ENCODE data around the gene AIF1L. TPM values are rescaled to one million over a fixed set of nuclear protein-coding genes. Genes with fewer than 3 reads are reported as not detected.

The AIF1L gene
- polyA plus RNA-seq, 4 donors: 21.4 to 384 (median 370) TPM

GRCh38 chr9:131076347-131077195 lies 19.8 kb upstream of the AIF1L start:
- DNase-seq (ENCODE audit: low read depth in 4 of 4, low spot score in 3 of 4): no peak

- DNase-seq (ENCODE audit: low read depth in 4 of 4, low spot score in 3 of 4): no peak
These were observed 17.6 kb upstream of the AIF1L start for GRCh38 chr9:131078427-131079366.

- DNase-seq (ENCODE audit: low read depth in 4 of 4, low spot score in 3 of 4): no peak
These were observed 15.7 kb upstream of the AIF1L start for GRCh38 chr9:131080589-131080988.

DNA sequence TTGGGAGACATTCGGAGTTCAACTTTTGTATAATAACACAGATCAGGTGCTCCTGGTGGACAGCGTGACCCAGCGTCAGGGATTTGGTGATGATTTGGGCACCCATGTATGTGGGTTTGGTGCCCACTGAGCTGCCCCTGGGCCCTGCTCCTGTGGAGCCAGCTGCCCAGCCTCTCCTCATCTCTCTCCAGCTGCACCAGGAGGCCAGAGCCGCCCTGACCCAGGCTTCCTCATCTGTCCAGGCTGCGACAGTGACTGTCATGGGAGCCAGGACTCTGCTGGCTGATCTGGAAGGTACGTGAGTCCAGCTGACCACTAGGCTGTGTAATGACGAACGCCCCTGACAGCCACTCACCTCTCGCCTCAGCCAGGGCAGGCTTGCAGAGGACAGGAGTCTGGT lies 14.5 kb upstream of the AIF1L start:
- DNase-seq (ENCODE audit: low read depth in 4 of 4, low spot score in 3 of 4): no peak

DNA sequence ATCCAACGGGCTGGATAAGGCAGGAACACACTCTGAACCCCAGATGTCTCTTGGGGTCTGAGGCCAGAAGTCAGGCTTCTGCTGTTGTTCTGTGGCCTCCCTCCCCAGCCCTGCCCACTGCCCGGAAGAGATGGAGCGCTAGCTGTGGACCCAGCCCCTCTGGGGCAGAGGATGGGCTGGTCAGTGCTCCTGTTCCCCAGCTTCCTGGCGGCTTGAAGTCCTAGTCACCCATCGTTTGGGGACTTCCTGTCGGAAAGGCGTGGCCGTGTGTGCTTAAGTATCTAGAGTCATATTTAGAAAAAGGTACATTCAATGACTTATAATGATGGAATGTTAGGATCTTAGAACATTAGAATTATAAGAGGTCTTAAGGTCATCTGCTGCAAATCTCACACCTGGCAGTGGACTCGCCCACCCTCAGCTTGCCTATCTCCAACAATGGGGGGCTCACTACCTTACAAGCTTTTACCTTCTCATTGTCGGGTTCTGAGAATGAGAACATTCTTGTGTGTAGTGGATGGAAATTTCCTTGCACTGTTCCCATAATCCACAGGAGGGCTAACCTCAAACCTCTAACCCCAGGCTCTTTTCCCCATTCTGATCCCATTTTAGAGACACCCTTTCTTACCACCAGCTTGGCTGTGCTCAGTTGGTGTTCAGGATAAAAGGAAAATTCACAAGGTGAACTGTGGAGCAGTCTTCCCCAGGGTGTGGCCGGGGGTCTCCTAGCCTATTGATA lies 13.4 kb upstream of the AIF1L start:
- no peak for DNase-seq (ENCODE audit: low read depth in 4 of 4, low spot score in 3 of 4)

DNA sequence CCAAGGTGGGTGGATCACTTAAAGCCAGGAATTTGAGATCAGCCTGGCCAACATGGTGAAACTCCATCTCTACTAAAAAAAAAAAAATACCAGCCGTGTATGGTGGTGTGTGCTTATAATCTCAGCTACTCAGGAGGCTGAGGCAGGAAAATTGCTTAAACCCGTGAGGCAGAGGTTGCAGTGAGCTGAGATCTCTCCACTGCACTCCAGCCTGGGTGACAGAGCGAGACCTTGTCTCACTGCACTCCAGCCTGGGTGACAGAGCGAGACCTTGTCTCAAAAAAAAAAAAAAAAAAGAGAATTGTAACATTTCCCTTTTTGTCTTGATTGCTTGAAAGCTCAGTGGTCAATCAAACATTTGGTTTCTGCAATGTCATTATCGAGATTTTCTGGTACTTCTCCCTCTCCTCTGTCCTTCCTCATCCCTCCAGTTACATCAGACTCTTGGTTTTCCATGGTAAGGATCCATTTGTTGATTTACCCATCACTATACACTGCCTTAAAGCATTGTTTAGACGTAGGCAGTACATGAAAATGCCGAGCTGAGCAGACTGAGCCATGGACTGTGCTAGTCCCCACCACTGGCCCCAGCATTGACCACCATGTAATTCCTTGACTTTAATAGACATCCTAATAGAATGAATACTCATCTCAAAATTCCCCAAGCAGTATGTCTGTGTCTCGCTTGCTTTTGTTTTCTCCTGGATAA lies 11.5 kb upstream of the AIF1L start:
- no peak for DNase-seq (ENCODE audit: low read depth in 4 of 4, low spot score in 3 of 4)

DNA sequence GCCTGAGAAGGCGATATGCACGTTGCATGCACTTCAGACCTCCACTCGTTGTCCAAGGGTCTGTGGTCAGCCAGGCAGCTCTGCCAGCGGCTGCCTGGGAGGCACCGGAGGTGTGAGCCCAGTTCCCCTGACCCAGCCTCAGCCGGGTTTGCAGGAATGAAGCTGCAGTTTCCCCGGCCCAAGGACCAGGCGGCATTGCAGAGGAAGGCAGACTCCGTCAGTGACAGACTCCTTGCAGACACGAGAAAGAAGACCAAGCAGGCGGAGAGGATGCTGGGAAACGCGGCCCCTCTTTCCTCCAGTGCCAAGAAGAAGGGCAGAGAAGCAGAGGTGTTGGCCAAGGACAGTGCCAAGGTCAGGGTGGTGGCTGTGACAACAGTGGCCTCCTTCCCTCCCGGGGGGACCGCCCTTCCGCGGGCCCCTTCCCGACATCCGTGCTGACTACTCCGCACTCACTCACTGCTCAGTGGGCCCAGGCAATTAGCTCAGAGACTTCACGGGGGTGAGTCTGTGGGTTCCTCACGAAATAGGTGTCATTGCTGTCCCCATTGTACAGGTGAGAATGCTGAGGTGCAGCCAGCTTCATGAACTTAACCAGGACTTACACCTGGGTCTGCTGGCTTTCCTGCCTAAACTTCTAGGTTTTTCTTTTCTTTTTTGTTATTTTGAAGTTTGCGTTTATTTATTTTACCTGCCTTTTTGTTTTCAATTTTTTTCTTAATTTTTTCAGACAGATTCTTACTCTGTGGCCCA lies 10.8 kb upstream of the AIF1L start:
- DNase-seq (ENCODE audit: low read depth in 4 of 4, low spot score in 3 of 4): no peak

- DNase-seq (ENCODE audit: low read depth in 4 of 4, low spot score in 3 of 4): no peak
These were observed 8.9 kb upstream of the AIF1L start for GRCh38 chr9:131087354-131087893.

- DNase-seq (ENCODE audit: low read depth in 4 of 4, low spot score in 3 of 4): no peak
These were observed 6.1 kb upstream of the AIF1L start for GRCh38 chr9:131090025-131090787.

DNA sequence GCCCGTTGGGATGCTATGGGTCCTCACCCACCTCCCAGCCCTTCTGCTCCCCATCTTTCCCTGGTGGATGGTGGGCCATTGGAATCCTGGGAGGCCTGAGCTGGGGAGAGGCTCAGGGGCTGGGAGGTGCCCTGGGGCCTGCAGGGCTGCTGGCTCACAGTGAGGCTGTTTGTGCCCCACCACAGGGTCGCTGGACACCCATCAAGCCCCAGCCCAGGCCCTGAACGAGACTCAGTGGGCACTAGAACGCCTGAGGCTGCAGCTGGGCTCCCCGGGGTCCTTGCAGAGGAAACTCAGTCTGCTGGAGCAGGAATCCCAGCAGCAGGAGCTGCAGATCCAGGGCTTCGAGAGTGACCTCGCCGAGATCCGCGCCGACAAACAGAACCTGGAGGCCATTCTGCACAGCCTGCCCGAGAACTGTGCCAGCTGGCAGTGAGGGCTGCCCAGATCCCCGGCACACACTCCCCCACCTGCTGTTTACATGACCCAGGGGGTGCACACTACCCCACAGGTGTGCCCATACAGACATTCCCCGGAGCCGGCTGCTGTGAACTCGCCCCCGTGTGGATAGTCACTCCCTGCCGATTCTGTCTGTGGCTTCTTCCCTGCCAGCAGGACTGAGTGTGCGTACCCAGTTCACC lies 4.9 kb upstream of the AIF1L start:
- no peak for DNase-seq (ENCODE audit: low read depth in 4 of 4, low spot score in 3 of 4)

DNA sequence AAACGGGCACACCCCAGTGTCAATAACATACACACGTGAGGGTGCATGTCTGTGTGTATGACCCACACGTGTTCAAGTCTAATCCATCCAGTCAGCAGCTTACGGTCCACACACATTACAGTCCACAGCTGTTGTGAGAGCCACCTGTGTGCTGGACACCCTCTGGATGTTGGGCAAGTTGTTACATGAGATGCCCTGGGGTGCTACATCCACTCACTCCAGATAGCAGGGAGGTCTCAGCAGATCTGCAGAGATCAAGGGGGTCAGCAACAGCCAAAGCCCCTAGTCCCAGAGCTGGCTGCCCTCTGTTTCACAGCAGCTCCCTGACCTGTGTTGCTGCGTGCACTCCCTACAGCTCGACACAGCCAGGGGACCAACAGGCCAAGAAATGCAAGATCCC lies 4.3 kb upstream of the AIF1L start:
- DNase-seq (ENCODE audit: low read depth in 4 of 4, low spot score in 3 of 4): no peak

- DNase-seq (ENCODE audit: low read depth in 4 of 4, low spot score in 3 of 4): no peak
These were observed 3.5 kb upstream of the AIF1L start for GRCh38 chr9:131092548-131093440.

DNA sequence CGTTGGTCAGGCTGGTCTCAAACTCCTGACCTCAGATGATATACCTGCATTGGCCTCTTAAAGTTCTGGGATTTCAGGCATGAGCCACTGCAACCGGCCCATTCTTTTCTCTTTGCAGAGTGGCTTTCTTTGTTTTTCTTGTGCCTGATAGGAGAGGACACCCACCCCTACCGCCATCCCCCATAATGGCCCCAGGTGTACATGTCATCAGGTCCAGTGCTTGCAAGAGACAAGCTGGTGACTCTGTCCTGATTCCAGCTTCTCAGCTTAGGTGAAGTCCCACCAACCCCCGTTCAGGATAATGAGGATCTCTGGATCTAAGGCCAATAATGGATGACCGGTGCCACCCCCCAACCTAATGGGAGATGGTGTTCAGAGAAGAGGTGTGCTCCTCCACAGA lies 2.3 kb upstream of the AIF1L start:
- DNase-seq (ENCODE audit: low read depth in 4 of 4, low spot score in 3 of 4): no peak

GRCh38 chr9:131094622-131095021 lies 1.7 kb upstream of the AIF1L start:
- DNase-seq (ENCODE audit: low read depth in 4 of 4, low spot score in 3 of 4): no peak

DNA sequence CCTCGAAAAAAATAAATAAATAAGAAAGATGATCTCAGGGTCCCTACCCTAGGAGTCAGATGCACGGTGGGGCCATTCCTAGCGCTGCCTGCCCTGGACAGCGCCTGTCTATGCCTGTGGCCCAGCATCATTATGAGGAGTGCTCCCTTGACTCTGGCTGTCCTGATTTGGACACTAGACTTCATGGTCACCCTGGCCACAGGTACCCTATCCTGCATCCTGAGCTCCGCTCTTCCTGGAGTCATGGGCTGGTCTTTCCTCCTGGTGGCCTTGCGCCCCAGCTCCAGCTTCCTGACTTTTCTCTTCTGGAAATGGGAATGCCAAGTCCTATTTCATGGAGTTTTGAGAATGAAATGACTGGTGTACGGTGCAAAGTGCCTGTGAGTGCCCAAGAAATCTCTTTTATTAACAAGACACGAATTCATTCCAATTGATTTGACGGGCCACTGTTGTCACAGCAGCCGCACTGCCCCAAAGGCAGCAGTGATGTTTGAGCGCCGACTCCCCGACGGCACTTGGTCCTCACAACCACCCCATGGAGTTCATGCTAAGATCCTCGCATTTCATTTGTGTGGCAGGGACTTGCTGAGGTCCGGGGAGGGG lies 564 bp upstream of the AIF1L start:
- DNase-seq (ENCODE audit: low read depth in 4 of 4, low spot score in 3 of 4): no peak

- DNase-seq (ENCODE audit: low read depth in 4 of 4, low spot score in 3 of 4): no peak
These were observed 1.0 kb downstream of the AIF1L start for GRCh38 chr9:131097126-131097947.

Data from left renal pelvis (tissue), 4 donors.